IPS-15b (cell line): ENCODE measurements around the gene POTEI.
"Not testable (repeated sequence)": the region's sequence is repeated elsewhere in the genome, so short reads cannot be mapped to it uniquely, and the experiment has no call there.

Experiments used
- H3K27me3 ChIP-seq: one replicate; pipeline ENCODE4 v1.6.1; 2013; ENCODE audit warnings: low read length; ENCODE audit not compliant: control insufficient read depth, insufficient read depth
- H3K36me3 ChIP-seq: one replicate; pipeline ENCODE4 v1.6.1; 2013; ENCODE audit warnings: low read length; ENCODE audit not compliant: control insufficient read depth, insufficient read depth
- H3K4me1 ChIP-seq: one replicate; pipeline ENCODE4 v1.6.1; 2013; ENCODE audit warnings: mild to moderate bottlenecking, low read length; ENCODE audit not compliant: control insufficient read depth, insufficient read depth
- H3K4me3 ChIP-seq: one replicate; pipeline ENCODE4 v1.5.1; 2013; ENCODE audit warnings: low read depth, low read length
- H3K9ac ChIP-seq: one replicate; pipeline ENCODE4 v1.6.1; 2013; ENCODE audit warnings: low read depth, mild to moderate bottlenecking, low read length
- H3K9me3 ChIP-seq: one replicate; pipeline ENCODE4 v1.6.1; 2013; ENCODE audit warnings: mild to moderate bottlenecking, low read length; ENCODE audit not compliant: control insufficient read depth, insufficient read depth

The POTEI gene

DNA sequence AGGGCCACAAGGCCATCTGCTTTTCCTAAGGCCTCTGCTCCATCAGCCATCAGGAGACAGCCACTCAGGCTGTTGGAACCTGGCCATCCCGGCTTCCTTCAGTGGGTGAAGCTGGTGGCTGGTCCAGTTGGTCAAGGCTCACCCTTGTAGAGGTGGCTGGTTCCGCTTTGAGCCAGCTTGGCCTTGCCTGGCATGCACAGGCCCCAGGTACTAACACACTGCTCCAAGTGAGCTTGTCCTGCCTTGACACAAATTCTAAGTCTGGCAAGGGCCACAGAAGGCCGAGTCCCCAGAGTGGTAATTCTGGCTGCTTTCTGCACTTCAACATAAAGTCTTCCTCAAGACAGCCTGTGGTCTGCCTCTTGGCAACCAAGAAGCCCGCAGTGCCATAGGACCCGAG lies 56.2 kb downstream of the POTEI start:
- H3K9ac ChIP-seq, H3K27me3 ChIP-seq, H3K4me3 ChIP-seq, H3K4me1 ChIP-seq, H3K36me3 ChIP-seq, H3K9me3 ChIP-seq: not testable (repeated sequence)

GRCh38 chr2:130451823-130452222 lies 57.3 kb downstream of the POTEI start:
- H3K27me3 ChIP-seq: not testable (repeated sequence)

DNA sequence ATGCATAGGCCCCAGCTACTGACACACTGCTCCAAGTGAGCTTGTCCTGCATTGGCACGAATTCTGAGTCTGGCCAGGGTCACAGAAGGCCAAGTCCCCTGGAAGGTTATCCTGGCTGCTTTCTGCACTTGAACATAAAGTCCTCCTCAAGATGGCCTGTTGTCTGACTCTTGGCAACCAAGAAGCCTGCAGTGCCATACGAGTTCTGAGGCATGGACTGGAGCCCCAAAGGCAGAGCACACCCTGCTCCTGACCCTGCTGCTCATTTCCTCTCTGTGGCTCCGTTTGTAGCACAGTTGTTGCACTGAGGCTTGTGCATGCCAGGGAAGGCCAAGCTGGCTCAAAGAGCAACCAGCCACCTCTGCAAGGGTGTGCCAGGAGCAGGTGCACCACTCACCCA lies 57.9 kb downstream of the POTEI start:
- H3K36me3 ChIP-seq, H3K9me3 ChIP-seq, H3K27me3 ChIP-seq, H3K4me3 ChIP-seq, H3K9ac ChIP-seq, H3K4me1 ChIP-seq: not testable (repeated sequence)

More at GRCh38 chr2:130451823-130452222, 57.3 kb downstream of the POTEI start:
- H3K4me1 ChIP-seq, H3K36me3 ChIP-seq, H3K4me3 ChIP-seq, H3K9me3 ChIP-seq, H3K9ac ChIP-seq: not testable (repeated sequence)

DNA sequence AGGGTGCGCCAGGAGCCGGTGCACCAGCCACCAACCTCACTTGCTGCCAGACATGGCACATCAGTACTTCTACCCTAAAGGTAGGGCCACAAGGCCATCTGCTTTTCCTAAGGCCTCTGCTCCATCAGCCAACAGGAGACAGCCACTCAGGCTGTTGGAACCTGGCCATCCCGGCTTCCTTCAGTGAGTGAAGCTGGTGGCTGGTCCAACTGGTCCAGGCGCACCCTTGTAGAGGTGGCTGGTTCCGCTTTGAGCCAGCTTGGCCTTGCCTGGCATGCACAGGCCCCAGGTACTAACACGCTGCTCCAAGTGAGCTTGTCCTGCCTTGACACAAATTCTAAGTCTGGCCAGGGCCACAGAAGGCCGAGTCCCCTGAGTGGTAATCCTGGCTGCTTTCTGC lies 58.8 kb downstream of the POTEI start:
- H3K36me3 ChIP-seq, H3K4me1 ChIP-seq, H3K9ac ChIP-seq, H3K4me3 ChIP-seq, H3K27me3 ChIP-seq, H3K9me3 ChIP-seq: not testable (repeated sequence)

DNA sequence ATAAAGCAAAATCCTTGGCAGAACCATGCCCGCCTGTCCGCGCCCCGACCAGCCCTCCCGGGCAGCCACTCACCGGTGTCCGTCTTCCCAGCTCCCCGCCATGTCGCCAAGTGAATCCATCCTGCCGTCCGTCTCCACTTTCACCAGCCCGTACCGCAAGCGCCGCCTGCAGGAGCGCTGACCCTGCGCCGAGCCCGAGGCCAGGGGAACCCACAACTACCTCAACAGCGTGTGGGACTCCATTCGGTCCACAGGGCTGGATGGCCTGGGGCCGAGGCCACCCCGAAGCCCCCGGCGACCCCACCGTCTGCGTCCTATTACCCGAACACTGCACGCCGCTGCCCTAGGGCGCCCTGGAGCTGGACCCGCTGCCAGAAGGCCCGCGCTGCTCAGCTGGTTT lies 81.5 kb downstream of the POTEI start:
- not testable (repeated sequence) for H3K9me3 ChIP-seq, H3K27me3 ChIP-seq, H3K4me1 ChIP-seq, H3K36me3 ChIP-seq
- Histone ChIP-seq H3K4me3 (peak overlapping the region; percentile 54), H3K9ac (peak overlapping the region; percentile 54)

DNA sequence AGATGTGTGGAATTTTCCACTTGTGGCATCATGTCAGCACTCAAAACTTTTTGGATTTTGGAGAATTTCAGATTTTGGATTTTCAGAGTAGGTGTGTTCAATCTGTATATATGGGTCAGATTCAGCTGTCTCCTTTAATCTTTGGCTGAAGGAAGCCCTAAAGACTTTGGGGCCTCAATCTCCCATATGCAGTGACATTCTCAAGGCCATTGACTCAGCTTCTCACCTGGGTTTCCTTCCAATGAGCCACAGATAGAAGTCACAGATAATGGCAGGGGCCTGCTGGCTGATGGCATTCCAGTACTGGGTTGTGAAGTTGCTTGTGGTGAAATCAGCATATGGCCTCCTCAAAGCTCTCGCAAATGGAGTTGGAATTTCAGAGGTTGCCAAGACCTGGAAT lies 90.3 kb downstream of the POTEI start:
- H3K9me3 ChIP-seq, H3K27me3 ChIP-seq, H3K36me3 ChIP-seq, H3K9ac ChIP-seq, H3K4me3 ChIP-seq, H3K4me1 ChIP-seq: not testable (repeated sequence)

- H3K27me3 ChIP-seq, H3K36me3 ChIP-seq, H3K4me3 ChIP-seq, H3K9me3 ChIP-seq, H3K4me1 ChIP-seq, H3K9ac ChIP-seq: not testable (repeated sequence)
These were observed 92.4 kb downstream of the POTEI start for GRCh38 chr2:130416693-130417092.
